ENCODE measurements around the gene CADPS2. TPM values are rescaled to one million over a fixed set of nuclear protein-coding genes. Genes with fewer than 3 reads are reported as not detected.

Gene CADPS2
- total RNA-seq, 1 donor from 2014 or later, result 4.3 TPM

GRCh38 chr7:122306320-122307227 is 579.7 kb downstream of the CADPS2 start:
- Mint-ChIP-seq H3K9me3 (ENCODE audit: low read depth) (no peaks in the 10 kb centered on the region), H3K36me3 (ENCODE audit: insufficient read depth) (no peaks in the 10 kb centered on the region), H3K27me3 (peaks cover 95% of the 10 kb centered on the region), H3K4me3 (ENCODE audit: low read depth) (peak overlapping the region; percentile 7), H3K27ac (no peak overlapping the region), H3K4me1 (ENCODE audit: low read depth) (peaks cover 22% of the 10 kb centered on the region)
- TF ChIP-seq, protein P1, sequence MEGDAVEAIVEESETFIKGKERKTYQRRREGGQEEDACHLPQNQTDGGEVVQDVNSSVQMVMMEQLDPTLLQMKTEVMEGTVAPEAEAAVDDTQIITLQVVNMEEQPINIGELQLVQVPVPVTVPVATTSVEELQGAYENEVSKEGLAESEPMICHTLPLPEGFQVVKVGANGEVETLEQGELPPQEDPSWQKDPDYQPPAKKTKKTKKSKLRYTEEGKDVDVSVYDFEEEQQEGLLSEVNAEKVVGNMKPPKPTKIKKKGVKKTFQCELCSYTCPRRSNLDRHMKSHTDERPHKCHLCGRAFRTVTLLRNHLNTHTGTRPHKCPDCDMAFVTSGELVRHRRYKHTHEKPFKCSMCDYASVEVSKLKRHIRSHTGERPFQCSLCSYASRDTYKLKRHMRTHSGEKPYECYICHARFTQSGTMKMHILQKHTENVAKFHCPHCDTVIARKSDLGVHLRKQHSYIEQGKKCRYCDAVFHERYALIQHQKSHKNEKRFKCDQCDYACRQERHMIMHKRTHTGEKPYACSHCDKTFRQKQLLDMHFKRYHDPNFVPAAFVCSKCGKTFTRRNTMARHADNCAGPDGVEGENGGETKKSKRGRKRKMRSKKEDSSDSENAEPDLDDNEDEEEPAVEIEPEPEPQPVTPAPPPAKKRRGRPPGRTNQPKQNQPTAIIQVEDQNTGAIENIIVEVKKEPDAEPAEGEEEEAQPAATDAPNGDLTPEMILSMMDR (IDR thresholded peaks at IDR 0.05; ENCODE audit: unreplicated experiment), result no peak
- DNase-seq (ENCODE audit: low spot score, unreplicated experiment), result no peak

GRCh38 chr7:122305475-122306319 is 580.6 kb downstream of the CADPS2 start:
- Mint-ChIP-seq H3K4me1 (ENCODE audit: low read depth) (peaks cover 20% of the 10 kb centered on the region), H3K27ac (peak overlapping the region; percentile 63), H3K9me3 (ENCODE audit: low read depth) (no peaks in the 10 kb centered on the region), H3K36me3 (ENCODE audit: insufficient read depth) (no peaks in the 10 kb centered on the region), H3K27me3 (peaks cover 95% of the 10 kb centered on the region), H3K4me3 (ENCODE audit: low read depth) (peak overlapping the region; percentile 62)
- TF ChIP-seq, protein P1 (IDR thresholded peaks at IDR 0.05; ENCODE audit: unreplicated experiment), result no peak
- DNase-seq (ENCODE audit: low spot score, unreplicated experiment), result no peak

DNA sequence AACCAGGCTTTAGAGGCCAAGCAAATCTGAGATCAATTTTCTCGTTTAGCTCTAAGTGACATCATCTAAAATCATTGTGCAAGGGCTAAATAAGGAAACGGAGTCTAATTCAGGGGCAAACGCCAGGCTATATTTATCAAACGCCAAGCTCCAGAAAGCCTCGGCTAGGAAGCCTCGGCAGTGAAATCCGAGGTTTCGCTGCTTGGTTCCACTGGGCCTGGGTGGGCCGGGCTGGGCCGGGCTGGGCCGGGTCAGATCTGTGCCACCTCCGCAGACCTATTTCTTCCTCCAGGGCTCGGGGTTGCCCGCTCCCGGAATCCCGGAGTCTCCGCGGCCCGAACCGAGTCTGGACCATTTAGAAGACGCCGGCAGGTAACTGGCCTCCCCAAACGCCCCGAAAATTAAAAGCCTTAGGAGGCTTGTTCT is 581.3 kb downstream of the CADPS2 start:
- no peak for DNase-seq (ENCODE audit: low spot score, unreplicated experiment)
- peaks cover 97% of the 10 kb centered on the region for H3K27me3 Mint-ChIP-seq
- H3K4me3 Mint-ChIP-seq (ENCODE audit: low read depth), result peak overlapping the region; percentile 62
- peaks cover 22% of the 10 kb centered on the region for H3K4me1 Mint-ChIP-seq (ENCODE audit: low read depth)
- no peaks in the 10 kb centered on the region for H3K9me3 Mint-ChIP-seq (ENCODE audit: low read depth)
- no peaks in the 10 kb centered on the region for H3K36me3 Mint-ChIP-seq (ENCODE audit: insufficient read depth)
- TF ChIP-seq, protein P1 (IDR thresholded peaks at IDR 0.05; ENCODE audit: unreplicated experiment), result no peak
- no peak overlapping the region for H3K27ac Mint-ChIP-seq

GRCh38 chr7:122304319-122304975 is 581.8 kb downstream of the CADPS2 start, which contains the start of gene FEZF1:
Gene FEZF1 (minus strand): TSS chr7:122304750. CDS start chr7:122304437, 313 bp downstream.
- H3K27ac Mint-ChIP-seq, result peak within 1 kb of the TSS; percentile 59
- peak within 1 kb of the TSS; percentile 62 for H3K4me3 Mint-ChIP-seq (ENCODE audit: low read depth)
- no peak for DNase-seq (ENCODE audit: low spot score, unreplicated experiment)
- no peaks in the 10 kb centered on the region for H3K36me3 Mint-ChIP-seq (ENCODE audit: insufficient read depth)
- H3K4me1 Mint-ChIP-seq (ENCODE audit: low read depth), result peaks cover 19% of the 10 kb centered on the region
- TF ChIP-seq, protein P1 (IDR thresholded peaks at IDR 0.05; ENCODE audit: unreplicated experiment), result no peak
- peaks cover 97% of the 10 kb centered on the region for H3K27me3 Mint-ChIP-seq
- H3K9me3 Mint-ChIP-seq (ENCODE audit: low read depth), result no peaks in the 10 kb centered on the region

Measured in progenitor cell of endocrine pancreas (in vitro differentiated cells).